Activated T-helper 1 cell treated with Interleukin-2 at 50 U/mL for 16 hours (primary cell): ENCODE results near the gene GGT6.

ENCODE experiments used
- DNase-seq: peaks from one replicate; pipeline ENCODE4 v3.0.0-alpha.2; 2020; ENCODE audit warnings: low read depth

Gene GGT6

GRCh38 chr17:4551141-4551540 is 9.2 kb downstream of the GGT6 start:
- DNase-seq, result no peak

- DNase-seq, result no peak
Observed at GRCh38 chr17:4550534-4551039, 9.8 kb downstream of the GGT6 start.

- no peak for DNase-seq
Observed at GRCh38 chr17:4549781-4550533, 10.4 kb downstream of the GGT6 start.

GRCh38 chr17:4548721-4549531 is 11.5 kb downstream of the GGT6 start:
- DNase-seq, result no peak

GRCh38 chr17:4548061-4548461 is 12.3 kb downstream of the GGT6 start:
- DNase-seq, result no peak

GRCh38 chr17:4547118-4547906 is 13.1 kb downstream of the GGT6 start:
- no peak for DNase-seq

GRCh38 chr17:4545217-4545951 is 15.0 kb downstream of the GGT6 start:
- no peak for DNase-seq

- DNase-seq, result no peak
Observed at GRCh38 chr17:4544951-4545216, 15.5 kb downstream of the GGT6 start.

GRCh38 chr17:4544135-4544950 is 16.0 kb downstream of the GGT6 start:
- DNase-seq, result no peak

- no peak for DNase-seq
Observed at GRCh38 chr17:4543557-4544026, 16.8 kb downstream of the GGT6 start.

- DNase-seq, result no peak
Observed at GRCh38 chr17:4542726-4543191, 17.6 kb downstream of the GGT6 start.

GRCh38 chr17:4542003-4542725 is 18.2 kb downstream of the GGT6 start:
- DNase-seq, result no peak

- DNase-seq, result no peak
Observed at GRCh38 chr17:4541328-4542002, 18.9 kb downstream of the GGT6 start.

GRCh38 chr17:4540687-4541327 is 19.6 kb downstream of the GGT6 start:
- DNase-seq, result no peak

GRCh38 chr17:4540224-4540651 is 20.1 kb downstream of the GGT6 start:
- DNase-seq, result no peak

- no peak for DNase-seq
Observed at GRCh38 chr17:4539576-4540223, 20.7 kb downstream of the GGT6 start.

GRCh38 chr17:4539025-4539424 is 21.4 kb downstream of the GGT6 start:
- DNase-seq, result no peak

- DNase-seq, result no peak
Observed at GRCh38 chr17:4538236-4539002, 22.0 kb downstream of the GGT6 start.
